UCSD-AML1 (cell line): Measurements from ENCODE around the gene PPP1CA.
"Not testable (repeated sequence)": the region's sequence is repeated elsewhere in the genome, so short reads cannot be mapped to it uniquely, and the experiment has no call there.

ENCODE experiments used
- DNase-seq: peaks from one replicate; lab custom pipeline; 2025; ENCODE audit not compliant: unreplicated experiment; lab: John Stamatoyannopoulos, UW

Gene PPP1CA

GRCh38 chr11:67404515-67405195 is 3.0 kb upstream of the PPP1CA start:
- DNase-seq, result no peak

DNA sequence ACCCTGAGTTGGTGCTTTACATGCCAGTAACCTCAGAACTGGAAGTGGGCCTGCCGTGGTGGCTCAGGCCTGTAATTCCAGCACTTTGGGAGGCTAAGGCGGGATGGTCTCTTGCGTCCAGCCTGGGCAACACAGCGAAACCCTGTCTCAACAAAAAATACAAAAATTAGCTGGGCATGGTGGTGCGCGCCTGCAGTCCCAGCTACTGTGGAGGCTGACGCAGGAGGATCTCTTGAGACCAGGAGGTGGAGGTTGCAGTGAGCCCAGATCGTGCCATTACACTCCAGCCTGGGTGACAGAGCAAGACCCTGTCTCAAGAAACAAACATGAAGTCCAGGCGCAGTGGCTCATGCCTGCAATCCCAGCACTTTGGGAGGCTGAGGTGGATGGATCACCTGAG is 1.4 kb upstream of the PPP1CA start:
- DNase-seq, result not testable (repeated sequence)

DNA sequence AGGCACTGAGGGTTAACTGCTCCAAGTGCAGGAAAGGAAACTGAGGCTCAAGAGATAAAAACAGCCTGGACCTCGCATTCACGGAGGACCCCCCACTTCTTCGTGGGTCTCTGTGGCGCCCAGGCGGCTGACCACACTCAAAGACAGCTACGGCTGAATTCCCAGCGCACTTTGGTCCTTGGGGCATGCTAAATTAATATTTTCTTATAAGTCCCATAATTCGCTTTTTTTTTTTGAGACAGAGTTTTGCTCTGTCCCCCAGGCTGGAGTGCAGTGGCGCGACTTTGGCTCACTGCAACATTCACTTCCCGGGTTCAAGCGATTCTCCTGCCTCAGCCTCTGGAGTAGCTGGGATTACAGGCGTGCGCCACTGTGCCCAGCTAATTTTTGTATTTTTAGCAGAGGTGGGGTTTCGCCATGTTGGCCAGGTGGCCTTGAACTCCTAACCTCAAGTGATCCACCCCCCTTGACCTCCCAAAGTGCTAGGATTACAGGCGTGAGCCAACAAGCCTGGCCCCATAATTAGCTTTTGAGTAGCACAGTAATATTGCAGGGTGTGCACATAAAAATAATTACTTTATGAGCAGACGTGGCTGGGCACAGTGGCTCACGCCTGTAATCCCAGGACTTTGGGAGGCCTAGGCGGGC is 658 bp upstream of the PPP1CA start:
- DNase-seq, result not testable (repeated sequence)

DNA sequence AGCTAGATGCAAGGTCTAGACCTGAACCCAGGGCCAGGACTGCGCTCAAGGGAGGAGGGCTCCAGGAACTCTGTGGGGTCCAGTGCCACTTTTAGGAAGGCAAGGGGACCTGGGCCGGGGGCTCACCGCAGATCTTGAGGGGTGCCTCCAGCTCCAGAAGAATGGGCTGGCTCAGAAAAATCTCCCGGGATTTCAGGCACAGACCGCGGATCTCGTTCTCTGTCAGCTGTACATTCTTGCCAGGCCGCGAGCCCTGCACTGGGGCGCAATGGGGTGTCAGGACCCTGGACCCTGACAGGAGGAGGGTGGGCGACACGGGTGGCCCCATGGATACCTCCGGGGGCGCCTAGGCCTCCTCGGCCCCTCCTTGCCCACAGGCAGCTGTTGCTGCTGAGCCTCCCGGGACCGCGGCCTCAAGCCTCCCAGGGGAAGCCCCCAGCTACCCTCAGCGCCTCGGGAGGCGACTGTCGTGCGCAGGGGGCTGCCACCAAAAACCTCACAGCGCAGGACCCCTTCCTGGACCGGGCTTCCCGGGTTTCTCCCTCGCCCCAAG is 640 bp downstream of the PPP1CA start:
- DNase-seq, result no peak

DNA sequence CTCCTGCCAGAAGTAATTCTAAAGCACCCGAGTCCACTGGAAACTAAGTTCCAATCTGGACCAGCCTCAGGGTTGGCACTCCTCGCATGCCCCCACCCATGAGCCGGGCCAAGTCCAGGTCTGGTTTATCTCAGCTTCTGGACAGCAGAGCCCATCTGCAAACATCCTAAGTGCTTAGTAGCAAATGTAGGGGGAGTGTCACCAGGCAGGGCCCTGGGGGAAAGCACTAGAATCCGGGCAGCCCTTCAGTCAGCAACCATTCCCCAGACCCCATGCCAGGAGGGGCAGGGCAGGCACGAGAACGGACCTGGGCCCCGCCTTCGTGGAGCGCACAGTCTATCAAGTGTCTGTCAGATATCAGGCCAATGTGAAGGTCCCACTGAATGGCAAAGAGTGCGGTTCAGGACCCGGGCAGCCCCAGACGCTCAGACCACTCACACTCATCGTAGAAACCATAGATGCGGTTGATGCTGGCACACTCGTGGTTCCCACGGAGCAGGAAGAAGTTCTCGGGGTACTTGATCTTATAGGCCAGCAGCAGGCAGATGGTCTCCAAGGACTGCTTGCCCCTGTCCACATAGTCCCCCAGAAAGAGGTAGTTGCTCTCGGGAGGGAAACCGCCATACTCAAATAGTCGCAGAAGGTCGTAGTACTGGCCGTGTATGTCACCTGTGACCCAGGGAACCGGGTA is 1.3 kb downstream of the PPP1CA start:
- DNase-seq, result no peak

DNA sequence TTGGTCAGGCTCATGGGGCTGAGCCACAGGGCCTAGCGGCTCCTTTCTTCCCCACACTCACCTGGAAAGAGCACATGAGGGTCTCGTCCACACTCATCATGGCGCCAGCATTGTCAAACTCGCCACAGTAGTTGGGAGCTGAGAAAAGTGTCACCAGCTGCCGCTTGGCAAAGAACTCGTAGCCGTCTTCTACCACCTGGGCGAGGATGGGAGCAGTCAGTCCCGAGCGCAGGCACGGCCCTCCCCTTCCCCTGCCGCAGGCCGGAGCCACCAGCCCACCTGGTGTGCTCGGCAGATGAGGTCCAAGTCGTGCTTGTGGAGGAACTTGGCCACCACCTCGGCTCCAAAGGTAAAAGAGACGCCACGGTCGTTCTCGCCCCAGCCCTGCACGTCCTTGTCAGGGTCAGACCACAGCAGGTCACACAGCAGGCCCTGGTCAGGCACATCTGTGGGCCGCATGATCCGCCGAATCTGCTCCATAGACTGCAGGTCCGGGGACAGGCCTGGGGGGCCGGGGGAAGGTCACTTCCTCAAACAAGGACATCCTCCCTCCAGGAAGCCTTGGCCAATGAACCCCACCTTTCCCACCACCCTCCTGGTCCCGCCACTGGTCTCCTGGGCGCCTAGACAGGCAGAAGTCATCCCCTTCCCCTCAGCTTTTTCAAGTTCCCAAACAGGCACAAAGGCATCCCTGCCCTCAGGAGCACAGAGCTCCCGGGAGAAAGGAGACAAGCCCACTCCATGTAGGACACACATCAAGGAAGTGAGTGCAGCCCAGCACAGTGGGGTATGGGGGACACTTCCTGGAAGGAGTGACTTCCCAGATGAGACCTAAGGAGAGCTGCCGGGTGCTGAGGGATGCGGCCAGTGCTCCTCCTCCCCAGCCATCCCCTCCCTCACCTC is 2.7 kb downstream of the PPP1CA start:
- no peak for DNase-seq

DNA sequence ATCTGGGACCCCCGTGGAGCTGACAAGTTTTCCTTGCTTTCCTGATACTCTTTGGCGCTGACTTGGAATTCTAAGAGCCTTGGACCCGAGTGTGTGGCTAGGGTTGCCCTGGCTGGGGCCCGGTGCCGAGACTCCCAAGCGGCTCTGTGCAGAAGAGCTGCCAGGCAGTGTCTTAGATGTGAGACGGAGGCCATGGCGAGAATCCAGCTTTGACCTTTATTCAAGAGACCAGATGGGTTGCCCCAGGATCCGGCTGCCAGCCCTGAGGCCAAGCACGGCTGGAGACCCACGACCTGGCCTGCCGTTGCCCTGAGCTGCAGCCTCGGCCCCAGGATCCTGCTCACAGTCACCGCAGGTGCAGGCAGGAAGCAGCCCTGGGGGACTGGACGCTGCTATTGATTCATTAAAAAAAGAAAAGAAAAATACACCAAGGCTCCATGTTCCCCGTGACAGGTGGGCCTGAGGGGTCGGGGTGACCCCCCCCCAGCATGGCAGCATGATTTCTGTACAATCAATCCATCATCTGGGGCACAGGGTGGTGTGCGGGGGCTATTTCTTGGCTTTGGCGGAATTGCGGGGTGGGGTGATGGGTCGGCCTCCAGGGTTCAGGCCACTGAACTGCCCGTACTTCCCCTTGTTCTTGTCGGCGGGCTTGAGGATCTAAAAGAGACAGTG is 3.5 kb downstream of the PPP1CA start:
- no peak for DNase-seq

DNA sequence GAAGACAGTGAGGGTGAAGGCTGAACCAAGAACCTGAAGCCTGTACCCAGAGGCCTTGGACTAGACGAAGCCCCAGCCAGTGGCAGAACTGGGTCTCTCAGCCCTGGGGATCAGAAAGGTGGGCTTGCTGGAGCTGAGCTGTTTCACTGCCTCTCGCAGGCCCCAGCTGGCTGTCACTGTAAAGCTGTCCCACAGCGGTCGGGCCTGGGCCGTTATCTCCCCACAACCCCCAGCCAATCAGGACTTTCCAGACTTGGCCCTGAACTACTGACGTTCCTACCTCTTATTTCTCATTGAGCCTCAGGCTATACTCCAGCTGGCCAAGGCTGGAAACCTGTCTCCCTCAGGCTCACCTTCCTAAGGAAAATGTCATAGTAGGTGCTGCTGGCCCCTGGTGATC is 4.1 kb downstream of the PPP1CA start:
- no peak for DNase-seq

GRCh38 chr11:67396587-67397389 is 4.9 kb downstream of the PPP1CA start:
- DNase-seq, result no peak

GRCh38 chr11:67396259-67396581 is 5.4 kb downstream of the PPP1CA start:
- no peak for DNase-seq

DNA sequence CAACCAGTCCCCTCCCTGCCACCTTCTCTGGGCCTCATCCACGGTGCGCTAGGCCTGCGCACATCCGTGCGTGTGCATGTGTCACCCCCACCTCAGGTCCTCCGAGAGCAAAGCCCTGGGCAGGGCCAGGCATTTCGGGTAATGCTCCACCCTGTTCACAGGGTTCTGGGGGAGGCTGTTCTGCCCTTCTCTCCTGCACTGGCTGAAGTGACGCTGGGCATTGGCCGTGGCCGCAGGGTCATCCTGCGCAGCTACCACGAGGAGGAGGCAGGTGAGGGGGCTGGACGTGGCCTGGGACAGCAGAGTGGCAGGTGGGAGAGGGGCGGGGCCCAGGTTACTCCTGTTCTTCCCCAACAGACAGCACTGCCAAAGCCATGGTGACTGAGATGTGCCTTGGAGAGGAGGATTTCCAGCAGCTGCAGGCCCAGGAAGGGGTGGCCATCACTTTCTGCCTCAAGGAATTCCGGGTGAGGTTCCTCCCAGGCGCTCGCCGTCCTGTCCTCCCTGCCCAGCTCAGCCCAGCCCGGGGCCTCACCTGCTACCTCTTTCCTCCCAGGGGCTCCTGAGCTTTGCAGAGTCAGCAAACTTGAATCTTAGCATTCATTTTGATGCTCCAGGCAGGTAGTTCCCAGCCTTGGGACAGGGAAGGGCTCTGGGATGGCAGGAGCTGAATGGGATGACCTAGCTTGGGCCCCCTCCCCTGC is 6.0 kb downstream of the PPP1CA start:
- no peak for DNase-seq

DNA sequence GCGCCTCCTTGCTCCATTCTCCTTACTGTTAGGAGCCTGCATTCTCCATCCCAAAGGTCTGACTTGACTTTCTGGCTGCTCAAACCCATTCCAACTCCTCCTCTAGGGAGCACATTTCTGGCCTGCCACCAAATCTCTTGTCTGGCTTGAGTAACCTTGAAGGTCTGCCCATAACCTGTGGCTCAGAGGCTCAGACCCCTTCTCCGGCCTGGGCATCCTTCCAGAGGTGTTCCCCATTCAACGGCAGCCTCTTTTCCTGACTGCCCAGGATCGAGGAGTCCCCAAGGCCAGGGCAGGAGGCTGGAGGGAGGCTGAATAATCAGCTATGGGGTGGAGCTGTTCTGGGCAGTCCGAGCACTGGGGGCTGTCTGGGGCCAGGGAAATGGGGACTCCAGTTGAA is 7.7 kb downstream of the PPP1CA start:
- DNase-seq, result no peak

- DNase-seq, result no peak
Observed at GRCh38 chr11:67393437-67393836, 8.2 kb downstream of the PPP1CA start.

DNA sequence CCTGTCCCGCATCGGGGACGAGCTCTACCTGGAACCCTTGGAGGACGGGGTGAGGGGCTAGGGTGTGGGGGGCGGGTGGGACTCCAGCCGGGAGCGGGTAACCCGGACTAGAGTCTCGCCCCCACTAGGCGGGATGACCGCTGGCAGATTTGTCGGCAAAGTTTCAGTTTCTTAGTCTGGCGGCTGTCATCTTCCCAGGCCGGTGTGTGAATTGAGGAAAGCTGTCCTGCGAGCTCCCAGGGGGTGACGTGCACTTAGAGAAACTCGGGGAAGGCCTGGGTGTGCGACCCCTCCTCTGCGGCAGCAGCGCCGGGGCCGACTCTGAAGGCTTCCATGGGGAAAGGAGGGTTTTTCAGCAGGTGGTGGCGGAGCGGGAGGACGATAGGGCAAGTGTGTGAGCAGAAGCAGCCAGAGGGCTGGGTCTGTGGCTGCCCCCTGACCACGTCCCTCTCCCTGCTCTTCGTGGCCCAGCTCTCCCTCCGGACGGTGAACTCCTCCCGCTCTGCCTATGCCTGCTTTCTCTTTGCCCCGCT is 9.4 kb downstream of the PPP1CA start:
- DNase-seq, result no peak

DNA sequence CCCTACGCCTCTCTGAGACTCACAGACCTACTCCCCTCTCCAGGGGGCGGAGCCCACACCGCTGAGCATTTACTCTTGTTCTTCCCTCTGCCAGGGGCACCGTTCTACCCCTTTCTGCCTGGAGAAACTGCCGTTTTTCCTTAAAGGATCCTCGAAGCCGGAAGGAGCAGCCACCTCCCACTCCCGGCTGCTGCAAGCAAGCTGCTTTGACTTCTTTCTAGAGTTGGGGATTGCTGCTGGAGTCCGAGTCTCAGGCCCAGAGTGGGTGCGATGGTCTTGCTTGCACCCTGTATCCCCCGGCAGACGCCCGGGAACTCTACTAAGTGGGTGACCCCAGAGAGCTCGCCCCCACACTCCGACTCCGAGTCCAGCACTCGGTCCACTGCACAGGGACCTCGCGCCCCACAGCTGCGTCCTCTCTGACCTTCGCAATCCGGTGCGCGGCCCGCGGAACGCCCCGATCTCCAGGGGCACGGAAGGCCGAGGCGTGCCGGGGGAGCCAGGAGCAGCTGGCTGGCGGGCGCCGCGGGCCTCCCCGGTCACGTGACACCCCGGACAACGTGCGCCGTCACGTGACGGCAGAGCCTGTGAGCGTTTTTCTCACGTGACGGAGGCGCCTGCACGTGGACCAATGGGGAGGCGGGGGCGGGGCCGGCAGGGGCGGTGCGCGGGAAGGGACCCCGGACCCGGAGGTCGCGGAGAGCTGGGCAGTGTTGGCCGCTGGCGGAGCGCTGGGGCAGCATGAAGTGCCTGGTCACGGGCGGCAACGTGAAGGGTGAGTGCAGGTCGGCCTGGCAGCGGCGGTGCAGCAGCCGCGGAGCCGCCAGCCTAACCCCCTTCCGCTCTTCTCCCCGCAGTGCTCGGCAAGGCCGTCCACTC is 10.1 kb downstream of the PPP1CA start, which contains the start of gene RAD9A:
RAD9A (plus strand) TSS at position 683 of the 879 bp plus-strand sequence; CDS start at position 742, 59 bp downstream.
- peak; percentile 91 for DNase-seq

GRCh38 chr11:67390947-67391303 is 10.7 kb downstream of the PPP1CA start:
- no peak for DNase-seq

DNA sequence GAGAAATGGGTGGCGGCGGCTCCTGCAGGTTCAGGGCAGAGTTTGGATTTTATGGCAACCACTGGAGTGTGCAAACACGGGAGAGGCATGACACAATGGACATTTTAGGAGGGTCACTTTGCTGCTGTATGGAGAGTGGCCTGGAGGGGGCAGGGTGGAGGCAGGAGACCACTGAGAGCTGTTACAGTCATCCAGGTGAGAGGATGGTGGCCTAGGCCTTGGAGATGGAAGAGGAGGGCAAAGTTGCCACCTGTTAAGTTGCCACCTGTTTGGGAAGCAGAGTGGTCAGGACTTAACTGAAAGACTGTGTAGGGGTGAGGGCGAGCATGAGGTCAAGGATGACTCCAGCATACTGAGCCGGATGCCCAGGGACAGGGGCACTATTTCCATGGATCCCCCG is 12.2 kb downstream of the PPP1CA start:
- peak; percentile 37 for DNase-seq

GRCh38 chr11:67387518-67387917 is 14.1 kb downstream of the PPP1CA start:
- no peak for DNase-seq
